Endodermal cell (in vitro differentiated cells): ENCODE measurements around the gene TRIM13. TPM values are rescaled to one million over a fixed set of nuclear protein-coding genes. Genes with fewer than 3 reads are reported as not detected.

Source experiments
- DNase-seq: peaks from one replicate; pipeline ENCODE4 v3.0.0-alpha.2; 2017
- H3K27ac ChIP-seq: 2 replicates; pipeline ENCODE4 v1.5.1; 2013; ENCODE audit warnings: mild to moderate bottlenecking, low read depth, low read length, moderate library complexity
- H3K27me3 ChIP-seq: 2 replicates; pipeline ENCODE4 v1.6.1; 2013; ENCODE audit warnings: mild to moderate bottlenecking, low read length, moderate library complexity; ENCODE audit not compliant: insufficient read depth, control insufficient read depth, poor library complexity, severe bottlenecking
- H3K36me3 ChIP-seq: 2 replicates; pipeline ENCODE4 v1.7.0; 2013; ENCODE audit warnings: mild to moderate bottlenecking, low read length, moderate library complexity; ENCODE audit not compliant: control insufficient read depth, insufficient read depth
- H3K4me1 ChIP-seq: one replicate; pipeline ENCODE4 v1.7.0; 2013; ENCODE audit warnings: low read length; ENCODE audit not compliant: control insufficient read depth, insufficient read depth
- H3K4me3 ChIP-seq: 2 replicates; pipeline ENCODE4 v1.5.1; 2013; ENCODE audit warnings: mild to moderate bottlenecking, low read length, moderate library complexity
- H3K9ac ChIP-seq: 2 replicates; pipeline ENCODE4 v1.6.1; 2013; ENCODE audit warnings: mild to moderate bottlenecking, low read length, moderate library complexity; ENCODE audit not compliant: poor library complexity, severe bottlenecking; ENCODE audit errors: extremely low read depth
- H3K9me3 ChIP-seq: 2 replicates; pipeline ENCODE4 v1.6.1; 2013; ENCODE audit warnings: mild to moderate bottlenecking, low read length, moderate library complexity; ENCODE audit not compliant: control insufficient read depth
- H3K27ac Mint-ChIP-seq: 2 replicates; pipeline ENCODE4 v1.8.0; 2020; ENCODE audit warnings: mixed read lengths
- H3K27me3 Mint-ChIP-seq: 2 replicates; pipeline ENCODE4 v1.8.0; 2021; ENCODE audit warnings: mild to moderate bottlenecking, mixed read lengths; ENCODE audit not compliant: insufficient read depth
- H3K36me3 Mint-ChIP-seq: 2 replicates; pipeline ENCODE4 v1.8.0; 2020; ENCODE audit warnings: low read depth, mixed read lengths
- H3K4me1 Mint-ChIP-seq: 2 replicates; pipeline ENCODE4 v1.8.0; 2020; ENCODE audit warnings: mixed read lengths
- H3K4me3 Mint-ChIP-seq: 2 replicates; pipeline ENCODE4 v1.8.0; 2020; ENCODE audit warnings: mild to moderate bottlenecking, moderate library complexity, mixed read lengths
- H3K9me3 Mint-ChIP-seq: 2 replicates; pipeline ENCODE4 v1.8.0; 2020; ENCODE audit warnings: mild to moderate bottlenecking, mixed read lengths
- WGBS, 2 experiments: methylation state at CpG; one replicate each; pipeline versions ENCODE4 v1.1.5 to v1.1.7; 2013; ENCODE audit warnings: missing lambda C conversion rate in 2 of 2, mixed read lengths in 1 of 2; ENCODE audit not compliant: insufficient coverage in 1 of 2, insufficient read length in 1 of 2; 5-methylcytosine and 5-hydroxymethylcytosine counted together
- total RNA-seq, 2 donors: library from RNA; stranded (reverse); fragmentation: NEBNext Ultra II Directional in 1 of 2; extraction: Animal tissue kit (Norgen Biotek cat#: 25700) in 1 of 2; gene quantifications; 2 replicates in 1 of 2; 3 replicates in 1 of 2; pipeline ENCODE4 v1.2.1, GENCODE V29; 2021
- TF ChIP-seq, protein P1 (sequence below): fragments of 200-600 bp; sonication (generic); conservative IDR thresholded peaks from 2 replicates; pipeline ENCODE4 v1.5.0; 2021; ENCODE audit warnings: antibody characterized with exemption, mild to moderate bottlenecking

The TRIM13 gene
- total RNA-seq, 2 donors from 2014 or later, result 44.3 TPM

DNA sequence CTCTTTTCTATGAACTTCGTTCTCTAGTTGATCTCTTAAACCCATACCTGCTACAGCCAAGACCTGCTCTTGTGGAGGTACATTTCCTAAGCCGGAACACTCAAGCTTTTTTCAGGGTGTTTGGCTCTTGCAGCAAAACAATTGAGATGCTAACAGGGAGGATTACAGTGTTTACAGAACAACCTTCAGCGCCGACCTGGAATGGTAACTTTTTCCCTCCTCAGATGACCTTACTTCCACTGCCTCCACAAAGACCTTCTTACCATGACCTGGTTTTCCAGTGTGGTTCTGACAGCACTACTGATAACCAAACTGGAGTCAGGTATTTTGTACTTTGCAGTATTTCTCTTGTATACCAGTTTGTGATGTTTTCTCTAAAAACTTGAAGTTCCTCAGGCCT, 18.9 kb downstream of the TRIM13 start:
- WGBS, 2 experiments, result 48 to 73% methylated on average over 3 to 4 of the region's 4 CpGs
- peak overlapping the region; percentile 94 for H3K27ac Mint-ChIP-seq
- H3K36me3 ChIP-seq, result peaks cover 37% of the 10 kb centered on the region
- no peaks in the 10 kb centered on the region for H3K27me3 ChIP-seq
- H3K9me3 ChIP-seq, result peaks cover 6% of the 10 kb centered on the region
- H3K27ac ChIP-seq, result no peak overlapping the region
- no peak for DNase-seq
- peaks cover 21% of the 10 kb centered on the region for H3K4me1 ChIP-seq
- TF ChIP-seq, protein P1, sequence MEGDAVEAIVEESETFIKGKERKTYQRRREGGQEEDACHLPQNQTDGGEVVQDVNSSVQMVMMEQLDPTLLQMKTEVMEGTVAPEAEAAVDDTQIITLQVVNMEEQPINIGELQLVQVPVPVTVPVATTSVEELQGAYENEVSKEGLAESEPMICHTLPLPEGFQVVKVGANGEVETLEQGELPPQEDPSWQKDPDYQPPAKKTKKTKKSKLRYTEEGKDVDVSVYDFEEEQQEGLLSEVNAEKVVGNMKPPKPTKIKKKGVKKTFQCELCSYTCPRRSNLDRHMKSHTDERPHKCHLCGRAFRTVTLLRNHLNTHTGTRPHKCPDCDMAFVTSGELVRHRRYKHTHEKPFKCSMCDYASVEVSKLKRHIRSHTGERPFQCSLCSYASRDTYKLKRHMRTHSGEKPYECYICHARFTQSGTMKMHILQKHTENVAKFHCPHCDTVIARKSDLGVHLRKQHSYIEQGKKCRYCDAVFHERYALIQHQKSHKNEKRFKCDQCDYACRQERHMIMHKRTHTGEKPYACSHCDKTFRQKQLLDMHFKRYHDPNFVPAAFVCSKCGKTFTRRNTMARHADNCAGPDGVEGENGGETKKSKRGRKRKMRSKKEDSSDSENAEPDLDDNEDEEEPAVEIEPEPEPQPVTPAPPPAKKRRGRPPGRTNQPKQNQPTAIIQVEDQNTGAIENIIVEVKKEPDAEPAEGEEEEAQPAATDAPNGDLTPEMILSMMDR, result no peak
- H3K36me3 Mint-ChIP-seq, result peaks cover 51% of the 10 kb centered on the region
- peak overlapping the region; percentile 37 for H3K4me3 Mint-ChIP-seq
- no peaks in the 10 kb centered on the region for H3K9me3 Mint-ChIP-seq
- peaks cover 39% of the 10 kb centered on the region for H3K4me1 Mint-ChIP-seq
- peak overlapping the region; percentile 60 for H3K4me3 ChIP-seq
- H3K9ac ChIP-seq, result peak overlapping the region; percentile 12
- no peaks in the 10 kb centered on the region for H3K27me3 Mint-ChIP-seq

DNA sequence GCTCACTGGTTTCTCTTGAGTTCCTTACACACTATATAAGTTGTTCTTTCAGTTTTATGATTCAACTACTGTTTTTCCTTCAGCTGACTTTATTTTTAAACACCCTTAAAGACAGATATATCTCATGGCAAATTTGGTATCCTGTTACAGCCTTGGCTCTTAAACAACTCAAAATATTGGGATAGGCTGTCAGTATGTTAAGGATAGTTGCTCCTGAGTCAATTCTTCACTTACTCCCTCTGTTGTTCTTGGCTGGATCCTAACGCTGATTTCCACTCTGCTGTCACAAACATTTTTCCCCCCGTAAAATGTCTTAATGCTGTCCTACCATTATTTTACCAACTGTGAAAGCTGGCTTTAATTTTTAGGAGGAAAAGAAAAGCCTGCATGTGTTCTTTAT, 19.6 kb downstream of the TRIM13 start:
- H3K27me3 Mint-ChIP-seq, result no peaks in the 10 kb centered on the region
- Histone ChIP-seq H3K27ac (no peak overlapping the region), H3K36me3 (peaks cover 33% of the 10 kb centered on the region), H3K4me3 (peak overlapping the region; percentile 60), H3K4me1 (peaks cover 21% of the 10 kb centered on the region), H3K9ac (no peak overlapping the region), H3K27me3 (no peaks in the 10 kb centered on the region), H3K9me3 (peaks cover 6% of the 10 kb centered on the region)
- no peak for DNase-seq
- H3K36me3 Mint-ChIP-seq, result peaks cover 44% of the 10 kb centered on the region
- peak overlapping the region; percentile 94 for H3K27ac Mint-ChIP-seq
- H3K9me3 Mint-ChIP-seq, result no peaks in the 10 kb centered on the region
- H3K4me3 Mint-ChIP-seq, result no peak overlapping the region
- H3K4me1 Mint-ChIP-seq, result peaks cover 39% of the 10 kb centered on the region
- TF ChIP-seq, protein P1, result no peak
- 79% methylated on average over 2 of the region's 2 CpGs; no CpG with 5 or more reads in 1 of the 2 experiments for WGBS, 2 experiments

DNA sequence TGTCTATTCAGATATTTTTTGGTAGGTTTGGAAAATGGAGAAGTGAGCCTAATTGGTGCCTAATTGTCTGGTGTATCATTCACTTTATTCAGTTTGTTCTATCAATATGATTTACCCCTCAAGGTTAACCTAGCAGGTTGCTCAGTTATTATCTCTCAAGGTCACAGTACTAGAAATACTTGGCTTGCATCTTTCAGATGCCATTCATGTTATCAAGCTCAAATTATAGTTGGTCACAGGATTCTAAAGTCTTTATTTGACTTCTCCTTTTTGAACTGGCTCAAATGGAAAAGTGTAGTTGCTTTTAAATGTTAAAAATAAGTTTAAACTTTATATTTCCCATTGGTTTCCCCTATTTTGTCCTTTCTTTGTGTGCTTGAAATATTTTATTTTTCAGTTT, 21.0 kb downstream of the TRIM13 start:
- H3K4me1 ChIP-seq, result peaks cover 21% of the 10 kb centered on the region
- Mint-ChIP-seq H3K4me1 (peaks cover 35% of the 10 kb centered on the region), H3K4me3 (no peak overlapping the region)

More for the DNA sequence above, 21.0 kb downstream of the TRIM13 start:
- Histone ChIP-seq H3K27me3 (no peaks in the 10 kb centered on the region), H3K36me3 (peaks cover 29% of the 10 kb centered on the region), H3K4me3 (no peak overlapping the region), H3K9ac (no peak overlapping the region), H3K9me3 (no peaks in the 10 kb centered on the region), H3K27ac (no peak overlapping the region)
- H3K27me3 Mint-ChIP-seq, result no peaks in the 10 kb centered on the region
- H3K27ac Mint-ChIP-seq, result no peak overlapping the region
- TF ChIP-seq, protein P1, result no peak
- no peaks in the 10 kb centered on the region for H3K9me3 Mint-ChIP-seq
- H3K36me3 Mint-ChIP-seq, result peaks cover 35% of the 10 kb centered on the region
- DNase-seq, result no peak
